Endothelial cell of hepatic sinusoid (primary cell): ENCODE data around the gene LGALS9B.
"Not testable (repeated sequence)": the region's sequence is repeated elsewhere in the genome, so short reads cannot be mapped to it uniquely, and the experiment has no call there.

Experiments used
- in situ Hi-C: cut with HindIII; loops from 2 replicates; pipeline ENCODE4 v1.10.0; 2017; ENCODE audit warnings: low sequenced_read_pairs

The LGALS9B gene

DNA sequence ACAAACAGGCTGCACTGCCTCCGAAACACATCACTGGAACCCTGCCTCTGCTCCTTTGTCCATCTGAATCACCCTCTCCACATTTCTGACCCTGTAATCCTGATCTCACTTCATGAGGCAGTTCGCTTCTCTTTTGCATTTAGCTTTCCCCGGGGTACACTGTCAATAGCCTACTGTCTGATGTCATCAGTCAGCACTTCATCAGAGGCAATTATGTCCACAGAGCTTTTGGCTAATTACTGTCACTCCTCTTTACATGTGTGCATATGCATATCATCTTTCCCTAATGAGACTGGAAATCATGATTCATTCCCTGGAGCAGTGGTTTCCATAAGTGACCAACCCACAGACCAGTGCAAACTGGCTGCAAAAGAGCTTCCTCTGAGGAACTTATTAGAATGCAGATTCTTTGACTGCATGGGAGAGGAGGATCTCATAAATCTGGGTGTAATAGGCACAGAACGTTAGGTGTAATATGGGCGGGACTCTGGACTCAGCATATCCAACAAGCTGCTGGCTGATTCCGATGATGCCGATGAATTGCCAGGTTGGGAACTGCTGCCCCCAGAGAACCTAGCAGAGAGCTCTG, 49.8 kb downstream of the LGALS9B start:
- in situ Hi-C loops = not testable (repeated sequence)

DNA sequence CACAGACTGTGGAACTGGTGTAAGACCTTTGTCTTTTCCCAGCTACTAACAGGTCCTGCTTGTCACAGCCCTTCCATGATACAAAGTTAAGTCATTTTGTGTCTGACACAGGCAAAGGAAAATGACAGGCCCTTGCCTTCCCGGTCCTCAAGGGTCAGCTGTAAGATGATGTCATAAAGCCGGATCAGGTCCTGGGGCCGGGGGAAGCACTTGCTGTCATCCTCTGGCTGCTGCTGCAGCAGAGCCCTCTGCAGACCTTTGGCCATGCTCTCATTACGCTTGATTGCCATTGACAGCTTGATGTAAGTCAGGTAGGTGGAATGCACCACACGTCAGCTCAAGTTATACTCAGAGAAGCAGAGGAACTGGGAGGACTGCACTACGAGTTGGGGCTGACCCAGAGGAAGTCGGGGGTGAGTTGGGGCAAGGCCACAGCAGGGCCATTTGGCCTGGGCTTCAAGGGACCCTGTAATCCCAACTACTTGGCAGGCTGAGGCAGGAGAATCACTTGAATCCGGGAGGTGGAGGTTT, 50.9 kb downstream of the LGALS9B start:
- in situ Hi-C loops = not testable (repeated sequence)

DNA sequence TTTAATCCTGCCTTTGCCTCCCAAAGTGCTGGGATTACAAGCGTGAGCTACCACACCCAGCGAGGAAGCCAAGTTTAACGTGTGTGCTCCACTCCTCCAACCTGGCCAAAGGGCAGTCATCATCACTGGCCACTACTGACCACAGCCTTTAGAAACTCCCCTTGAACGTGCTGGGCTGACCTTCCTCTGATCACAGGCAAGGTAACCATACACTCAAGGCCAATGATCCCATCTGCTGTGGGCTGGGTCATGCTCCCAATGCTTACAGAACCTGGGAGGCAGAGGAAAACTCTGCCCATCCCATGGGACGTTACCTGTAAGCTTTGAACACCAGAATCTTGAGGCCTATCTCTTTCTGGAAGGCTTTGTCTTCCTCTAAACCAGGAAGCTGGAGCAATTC, 51.9 kb downstream of the LGALS9B start:
- in situ Hi-C loops = not testable (repeated sequence)

DNA sequence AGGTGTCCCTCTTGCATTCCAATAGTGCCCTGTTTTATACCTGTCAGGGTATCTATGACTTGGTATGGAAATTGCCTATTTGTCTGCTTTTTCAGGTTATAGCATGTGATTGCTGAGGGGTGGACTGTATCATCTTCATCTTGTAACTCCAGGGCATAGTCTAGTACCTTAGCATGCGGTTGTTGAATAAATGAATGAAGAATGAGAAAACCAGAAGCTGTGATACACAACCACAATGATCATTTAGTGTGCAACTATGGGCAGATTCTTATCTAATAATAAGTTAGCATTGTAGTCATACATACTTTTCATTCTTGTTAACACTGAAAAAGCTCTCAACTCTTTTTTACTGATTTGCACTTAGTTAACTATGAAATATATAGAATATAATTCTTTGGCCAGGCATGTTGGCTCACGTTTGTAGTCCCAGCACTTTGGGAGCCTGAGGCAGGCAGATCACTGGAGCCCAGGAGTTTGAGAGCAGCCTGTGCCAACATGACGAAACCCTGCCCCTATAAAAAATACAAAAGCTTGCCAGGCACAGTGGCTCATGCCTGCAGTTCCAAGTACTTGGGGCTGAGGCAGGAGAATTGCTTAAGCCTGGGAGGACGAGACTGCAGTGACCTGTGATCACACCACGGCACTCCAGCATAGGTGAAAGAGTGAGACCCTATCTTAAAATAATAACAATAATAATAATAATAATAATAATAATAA, 65.9 kb downstream of the LGALS9B start:
- in situ Hi-C loops = not testable (repeated sequence)

DNA sequence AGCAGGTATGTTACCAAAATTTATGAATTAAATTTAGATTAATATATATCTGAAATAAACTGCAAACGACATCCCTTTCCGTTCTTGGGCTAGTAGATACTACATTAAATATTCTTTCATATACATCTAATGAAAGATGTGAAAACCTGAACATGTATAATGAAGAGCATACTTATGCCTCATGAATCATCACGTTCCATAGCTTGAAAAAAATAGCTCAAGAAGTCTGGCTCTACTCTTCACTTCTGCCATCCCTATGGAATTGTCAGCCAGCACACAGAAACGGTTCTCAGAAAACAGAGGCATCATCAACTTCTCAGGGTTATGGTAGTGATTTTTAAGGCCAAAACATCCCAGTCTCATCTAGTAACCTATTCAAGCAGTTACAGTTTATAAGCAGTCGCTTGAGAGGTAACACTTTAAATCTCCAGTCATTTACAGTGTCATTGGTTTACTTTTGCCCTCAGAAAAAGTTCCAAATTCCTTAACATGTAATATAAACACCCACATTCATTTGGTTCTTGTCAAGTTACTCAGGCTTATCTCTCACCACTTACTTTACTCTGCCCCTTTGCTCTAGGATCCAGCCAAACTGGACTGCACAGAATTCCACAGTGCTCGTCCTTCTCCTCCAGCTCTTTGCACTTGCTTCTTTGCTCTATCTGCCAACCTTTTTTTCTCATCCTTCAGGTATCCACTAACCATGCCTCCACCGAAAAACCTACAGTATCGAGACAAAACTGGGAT, 66.6 kb downstream of the LGALS9B start:
- in situ Hi-C loops = not testable (repeated sequence)
